Thyroid gland (tissue), 4 donors: ENCODE results near the gene SEMA4D. TPM values are rescaled to one million over a fixed set of nuclear protein-coding genes. Genes with fewer than 3 reads are reported as not detected.

Source experiments
- DNase-seq, 2 donors: peaks; one replicate each; pipeline ENCODE4 v3.0.0-alpha.2; 2019
- H3K27ac ChIP-seq, 3 donors: fragments of 200-600 bp; sonication (generic); 1 replicate in 2 of 3; 2 replicates in 1 of 3; pipeline ENCODE4 v1.5.1; 2016 to 2019; ENCODE audit warnings: mild to moderate bottlenecking in 1 of 3, moderate library complexity in 1 of 3
- H3K27me3 ChIP-seq: fragments of 200-600 bp; sonication (generic); one replicate; pipeline ENCODE4 v1.5.1; 2019
- H3K36me3 ChIP-seq, 2 donors: fragments of 200-600 bp; sonication (generic); one replicate each; pipeline ENCODE4 v1.5.1; 2016 to 2019
- H3K4me1 ChIP-seq, 2 donors: fragments of 200-600 bp; sonication (generic); one replicate each; pipeline ENCODE4 v1.5.1; 2017 to 2019
- H3K4me3 ChIP-seq, 3 donors: fragments of 200-600 bp; sonication (generic); replicated peaks in 1 of 3; 1 replicate in 2 of 3; 2 replicates in 1 of 3; pipeline ENCODE4 v1.5.1; 2016; ENCODE audit warnings: mild to moderate bottlenecking in 1 of 3
- H3K9me3 ChIP-seq: fragments of 200-600 bp; sonication (generic); one replicate; pipeline ENCODE4 v1.5.1; 2017
- POLR2A ChIP-seq, 2 donors: fragments of 450-650 bp; IDR thresholded peaks; one replicate each; pipeline ENCODE4 v1.6.1; 2017; ENCODE audit warnings: antibody characterized with exemption in 2 of 2, mild to moderate bottlenecking in 2 of 2, moderate library complexity in 1 of 2
- WGBS, 2 donors: methylation state at CpG; one replicate each; pipeline ENCODE4 v1.1.5; 2017; 5-methylcytosine and 5-hydroxymethylcytosine counted together
- intact Hi-C: fragments of 100-400 bp; cut with DNase I; formaldehyde crosslinking; loops from one replicate; pipeline ENCODE4 v1.15.1; 2023
- total RNA-seq, 4 donors: library from RNA; depleted of rRNA; stranded (reverse); fragments of >200 nt; gene quantifications; one replicate each; pipeline ENCODE4 v1.2.3, GENCODE V29; 2016
- TF ChIP-seq, protein P1 (sequence below), 6 experiments: fragments of 200-600 bp in 3 of 6; fragments of 450-650 bp in 3 of 6; sonication (generic) in 3 of 6; IDR thresholded peaks; one replicate each; pipeline ENCODE4 v1.5.1; 2016 to 2019; ENCODE audit warnings: antibody characterized with exemption in 6 of 6, mild to moderate bottlenecking in 2 of 6, inconsistent platforms in 1 of 6, moderate library complexity in 1 of 6

SEMA4D gene
- total RNA-seq, 4 donors from 2014 or later = 19.9 to 29.6 (median 28.9) TPM

- H3K4me3 ChIP-seq = no peak overlapping the region
- no peaks in the 10 kb centered on the region for H3K27me3 ChIP-seq
- H3K27ac ChIP-seq = no peak overlapping the region
- peaks cover 5 to 28% of the 10 kb centered on the region in 2 donors for H3K4me1 ChIP-seq
- intact Hi-C loops = no loop called here
- no peaks in the 10 kb centered on the region for H3K9me3 ChIP-seq
- WGBS, 2 donors = 93 to 96% methylated on average over 5 of the region's 5 CpGs
- DNase-seq = no peak
- TF ChIP-seq, protein P1, sequence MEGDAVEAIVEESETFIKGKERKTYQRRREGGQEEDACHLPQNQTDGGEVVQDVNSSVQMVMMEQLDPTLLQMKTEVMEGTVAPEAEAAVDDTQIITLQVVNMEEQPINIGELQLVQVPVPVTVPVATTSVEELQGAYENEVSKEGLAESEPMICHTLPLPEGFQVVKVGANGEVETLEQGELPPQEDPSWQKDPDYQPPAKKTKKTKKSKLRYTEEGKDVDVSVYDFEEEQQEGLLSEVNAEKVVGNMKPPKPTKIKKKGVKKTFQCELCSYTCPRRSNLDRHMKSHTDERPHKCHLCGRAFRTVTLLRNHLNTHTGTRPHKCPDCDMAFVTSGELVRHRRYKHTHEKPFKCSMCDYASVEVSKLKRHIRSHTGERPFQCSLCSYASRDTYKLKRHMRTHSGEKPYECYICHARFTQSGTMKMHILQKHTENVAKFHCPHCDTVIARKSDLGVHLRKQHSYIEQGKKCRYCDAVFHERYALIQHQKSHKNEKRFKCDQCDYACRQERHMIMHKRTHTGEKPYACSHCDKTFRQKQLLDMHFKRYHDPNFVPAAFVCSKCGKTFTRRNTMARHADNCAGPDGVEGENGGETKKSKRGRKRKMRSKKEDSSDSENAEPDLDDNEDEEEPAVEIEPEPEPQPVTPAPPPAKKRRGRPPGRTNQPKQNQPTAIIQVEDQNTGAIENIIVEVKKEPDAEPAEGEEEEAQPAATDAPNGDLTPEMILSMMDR (IDR thresholded peaks at IDR 0.05) = no peak
- no peak for TF ChIP-seq POLR2A (IDR thresholded peaks at IDR 0.05)
- peaks cover 8 to 24% of the 10 kb centered on the region in 2 donors for H3K36me3 ChIP-seq
Measured at GRCh38 chr9:89390578-89391116, 107.3 kb downstream of the SEMA4D start.

DNA sequence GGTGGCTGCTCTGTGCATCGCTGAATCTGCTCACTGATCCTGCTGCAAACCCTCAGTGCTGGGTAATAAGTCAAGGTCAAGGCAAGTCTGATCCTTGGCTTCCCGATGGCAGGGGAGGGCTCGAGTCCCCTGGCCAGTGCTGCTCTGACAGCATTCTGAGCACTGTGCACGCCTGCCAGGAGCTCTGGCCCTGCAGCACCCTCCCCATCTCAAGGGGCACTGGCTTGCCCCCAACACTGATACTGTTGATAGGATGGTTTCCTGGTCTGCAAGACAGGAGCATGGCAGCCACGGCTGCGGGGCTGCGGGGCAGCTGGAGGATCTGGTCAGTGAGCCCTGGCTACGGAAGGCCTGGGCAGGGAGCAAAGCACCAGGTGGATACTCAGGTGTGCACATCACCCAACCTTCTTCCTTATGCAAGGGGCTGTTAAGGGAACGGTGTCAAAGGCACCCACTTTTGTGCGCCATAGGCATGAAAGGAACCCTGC is 107.8 kb downstream of the SEMA4D start:
- intact Hi-C loops = no loop called here
- 85 to 89% methylated on average over 5 to 8 of the region's 10 CpGs for WGBS, 2 donors
- Histone ChIP-seq H3K27me3 (no peaks in the 10 kb centered on the region), H3K4me3 (no peak overlapping the region), H3K9me3 (no peaks in the 10 kb centered on the region), H3K4me1 (peaks cover 5 to 28% of the 10 kb centered on the region in 2 donors), H3K36me3 (peaks cover 8 to 27% of the 10 kb centered on the region in 2 donors), H3K27ac (no peak overlapping the region)
- DNase-seq = no peak
- TF ChIP-seq, protein P1 (IDR thresholded peaks at IDR 0.05) = no peak
- no peak for TF ChIP-seq POLR2A (IDR thresholded peaks at IDR 0.05)

GRCh38 chr9:89388868-89389177 is 109.1 kb downstream of the SEMA4D start:
- H3K4me3 ChIP-seq = no peak overlapping the region
- intact Hi-C loops = loop anchor here (5.0 kb wide), 1 partner anchor 53 kb away; no protein-coding TSS in a partner anchor
- DNase-seq = no peak
- H3K27me3 ChIP-seq = no peaks in the 10 kb centered on the region
- no peak overlapping the region for H3K27ac ChIP-seq
- TF ChIP-seq POLR2A (IDR thresholded peaks at IDR 0.05) = no peak
- TF ChIP-seq, protein P1 (IDR thresholded peaks at IDR 0.05) = no peak
- WGBS, 2 donors = 95 to 100% methylated on average over 12 of the region's 12 CpGs
- peaks cover 8 to 23% of the 10 kb centered on the region in 2 donors for H3K36me3 ChIP-seq
- no peaks in the 10 kb centered on the region for H3K9me3 ChIP-seq
- H3K4me1 ChIP-seq = peaks cover 5 to 28% of the 10 kb centered on the region in 2 donors

DNA sequence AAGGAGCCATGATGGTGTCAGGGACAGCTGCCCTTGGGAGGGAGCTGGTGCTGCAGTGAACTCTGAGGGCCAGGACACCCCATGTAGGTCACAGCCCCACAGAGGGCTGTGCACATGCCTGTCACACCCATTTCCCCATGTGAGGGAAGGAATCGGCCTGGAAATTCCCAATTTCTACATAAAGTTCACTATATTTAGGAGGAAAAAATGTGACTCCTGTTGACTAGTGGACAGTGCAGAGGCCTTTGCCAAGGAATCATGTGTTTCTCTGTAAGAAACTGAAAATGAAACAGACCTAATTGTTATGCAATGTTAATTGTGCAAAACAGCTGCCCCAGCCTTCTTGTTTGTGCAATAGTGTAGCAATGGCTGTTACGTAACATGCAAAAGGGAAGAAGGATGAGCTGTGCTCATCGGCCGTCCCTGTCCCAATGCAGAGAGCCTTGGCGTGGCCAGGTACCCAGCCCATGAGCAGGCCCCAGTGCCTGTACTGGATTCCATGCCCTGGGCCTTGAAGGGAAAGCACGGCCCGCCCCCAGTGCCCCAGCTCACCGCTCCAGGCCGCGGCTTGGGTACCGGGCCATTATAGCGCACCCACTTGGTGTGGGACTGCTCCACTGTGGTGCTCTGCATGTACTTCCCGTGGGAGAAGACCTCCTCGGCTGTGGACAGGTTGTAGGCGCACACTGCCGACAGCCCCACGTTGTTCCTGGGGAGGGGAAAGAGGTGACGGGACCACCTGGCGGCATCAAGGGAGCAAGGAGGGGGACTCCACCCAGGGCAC is 109.6 kb downstream of the SEMA4D start:
- peaks cover 8 to 23% of the 10 kb centered on the region in 2 donors for H3K36me3 ChIP-seq
- no peak overlapping the region for H3K4me3 ChIP-seq
- no peaks in the 10 kb centered on the region for H3K27me3 ChIP-seq
- TF ChIP-seq, protein P1 (IDR thresholded peaks at IDR 0.05) = no peak
- no peak for TF ChIP-seq POLR2A (IDR thresholded peaks at IDR 0.05)
- DNase-seq = no peak
- H3K27ac ChIP-seq = peak overlapping the region in 2 of 3 donors; percentile 34 to 51
- intact Hi-C loops = loop anchor here (5.0 kb wide), 1 partner anchor 54 kb away; no protein-coding TSS in a partner anchor
- H3K4me1 ChIP-seq = peaks cover 5 to 28% of the 10 kb centered on the region in 2 donors
- 80 to 82% methylated on average over 13 to 18 of the region's 19 CpGs for WGBS, 2 donors
- no peaks in the 10 kb centered on the region for H3K9me3 ChIP-seq
